Tibial nerve (tissue), 4 donors: ENCODE data around the gene TRMT1. TPM values are rescaled to one million over a fixed set of nuclear protein-coding genes. Genes with fewer than 3 reads are reported as not detected.

Source experiments
- DNase-seq, 2 donors: peaks; one replicate each; pipeline ENCODE4 v3.0.0-alpha.2; 2019; ENCODE audit warnings: low spot score in 2 of 2
- H3K27ac ChIP-seq, 4 donors: fragments of 200-600 bp; sonication (generic) in 3 of 4; one replicate each; pipeline ENCODE4 v1.5.1; 2017 to 2019; ENCODE audit warnings: mild to moderate bottlenecking in 1 of 4
- H3K27me3 ChIP-seq, 2 donors: fragments of 200-600 bp; sonication (generic) in 1 of 2; one replicate each; pipeline versions ENCODE4 v1.5.1 to v1.6.0; 2017 to 2019
- H3K36me3 ChIP-seq, 3 donors: fragments of 200-600 bp; sonication (generic); one replicate each; pipeline ENCODE4 v1.5.1; 2018 to 2019
- H3K4me1 ChIP-seq, 4 donors: fragments of 200-600 bp; sonication (generic) in 3 of 4; one replicate each; pipeline ENCODE4 v1.5.1; 2017 to 2019
- H3K4me3 ChIP-seq, 4 donors: fragments of 200-600 bp; sonication (generic) in 3 of 4; one replicate each; pipeline ENCODE4 v1.5.1; 2017 to 2019; ENCODE audit warnings: mild to moderate bottlenecking in 1 of 4, moderate library complexity in 1 of 4
- H3K9me3 ChIP-seq, 4 donors: fragments of 200-600 bp; sonication (generic) in 3 of 4; one replicate each; pipeline ENCODE4 v1.5.1; 2017 to 2019
- CTCF ChIP-seq, 5 experiments: fragments of 200-600 bp in 3 of 5; fragments of 450-650 bp in 2 of 5; sonication (generic) in 3 of 5; IDR thresholded peaks; one replicate each; pipeline ENCODE4 v1.5.1; 2016 to 2019; ENCODE audit warnings: antibody characterized with exemption in 5 of 5, mild to moderate bottlenecking in 3 of 5, moderate library complexity in 2 of 5
- EP300 ChIP-seq, 2 donors: sonication (generic); formaldehyde crosslinking; IDR thresholded peaks; one replicate each; pipeline ENCODE4 v1.6.1; 2017; ENCODE audit warnings: antibody characterized with exemption in 2 of 2, mild to moderate bottlenecking in 1 of 2
- POLR2A ChIP-seq, 2 donors: fragments of 450-650 bp; IDR thresholded peaks; one replicate each; pipeline ENCODE4 v1.6.1; 2017; ENCODE audit warnings: antibody characterized with exemption in 2 of 2, mild to moderate bottlenecking in 2 of 2, moderate library complexity in 2 of 2
- WGBS, 2 donors: methylation state at CpG; one replicate each; pipeline ENCODE4 v1.1.5; 2018; 5-methylcytosine and 5-hydroxymethylcytosine counted together
- total RNA-seq, 4 donors: library from RNA; depleted of rRNA; stranded (reverse); fragments of >200 nt; gene quantifications; one replicate each; pipeline ENCODE4 v1.1.0, GENCODE V29; 2016

Gene TRMT1
- total RNA-seq, 4 donors from 2014 or later: 38.4 to 92.7 (median 49.2) TPM

DNA sequence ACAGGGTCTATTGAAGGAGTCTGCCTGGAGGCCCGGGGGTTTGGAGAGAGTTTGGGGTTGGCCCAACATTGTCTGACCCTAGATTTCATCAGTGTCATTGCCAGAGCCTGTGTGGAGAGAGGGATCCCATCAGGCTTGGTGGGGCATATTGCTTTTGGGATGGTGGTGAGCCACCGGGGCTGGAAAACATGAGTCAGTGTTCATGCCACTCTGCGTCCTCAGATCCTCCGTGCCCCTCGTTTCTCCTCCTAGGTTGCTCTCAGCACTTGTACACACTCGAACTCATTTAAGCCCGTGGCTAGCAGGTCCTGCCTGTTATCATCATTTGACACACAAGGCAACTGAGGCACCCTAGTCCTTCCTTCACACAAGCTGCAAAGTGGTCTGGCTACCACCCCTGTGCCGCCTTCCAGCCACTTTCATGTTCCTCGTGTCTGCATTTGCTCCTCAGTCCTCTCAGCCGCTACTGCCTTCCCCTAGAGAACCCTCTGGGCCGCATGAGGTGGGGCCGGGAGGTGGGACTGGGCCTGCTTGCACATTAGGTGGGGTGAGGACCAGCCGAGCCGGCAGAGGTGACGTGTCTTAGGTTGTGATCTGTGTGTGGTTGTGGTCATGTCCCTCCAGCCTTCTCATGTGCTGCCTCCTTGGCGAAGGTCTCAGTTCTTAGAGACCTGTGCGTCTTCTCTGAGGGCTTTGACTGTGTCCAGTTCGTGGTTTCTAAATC is 5.2 kb upstream of the TRMT1 start:
- DNase-seq: no peak
- no peak for TF ChIP-seq EP300 (IDR thresholded peaks at IDR 0.05)
- no peak overlapping the region for H3K27ac ChIP-seq
- no peaks in the 10 kb centered on the region for H3K9me3 ChIP-seq
- peaks cover 0 to 13% (median 0%) of the 10 kb centered on the region in 3 donors for H3K36me3 ChIP-seq
- 83 to 84% methylated on average over 16 to 18 of the region's 18 CpGs for WGBS, 2 donors
- no peaks in the 10 kb centered on the region for H3K27me3 ChIP-seq
- H3K4me1 ChIP-seq: peaks cover 0 to 55% (median 19%) of the 10 kb centered on the region in 4 donors
- H3K4me3 ChIP-seq: no peak overlapping the region

- H3K36me3 ChIP-seq: peaks cover 0 to 5% (median 0%) of the 10 kb centered on the region in 3 donors
- no peak overlapping the region for H3K4me3 ChIP-seq
- peak overlapping the region in 1 of 4 donors; percentile 30 for H3K27ac ChIP-seq
- no peaks in the 10 kb centered on the region for H3K27me3 ChIP-seq
- no peaks in the 10 kb centered on the region for H3K9me3 ChIP-seq
- DNase-seq: no peak
- peaks cover 0 to 59% (median 23%) of the 10 kb centered on the region in 4 donors for H3K4me1 ChIP-seq
- TF ChIP-seq POLR2A (IDR thresholded peaks at IDR 0.05) (no peak), EP300 (IDR thresholded peaks at IDR 0.05) (no peak), CTCF (IDR thresholded peaks at IDR 0.05) (no peak)
- 57 to 64% methylated on average over 10 of the region's 10 CpGs for WGBS, 2 donors
Observed at GRCh38 chr19:13120817-13121216, 4.3 kb upstream of the TRMT1 start.

DNA sequence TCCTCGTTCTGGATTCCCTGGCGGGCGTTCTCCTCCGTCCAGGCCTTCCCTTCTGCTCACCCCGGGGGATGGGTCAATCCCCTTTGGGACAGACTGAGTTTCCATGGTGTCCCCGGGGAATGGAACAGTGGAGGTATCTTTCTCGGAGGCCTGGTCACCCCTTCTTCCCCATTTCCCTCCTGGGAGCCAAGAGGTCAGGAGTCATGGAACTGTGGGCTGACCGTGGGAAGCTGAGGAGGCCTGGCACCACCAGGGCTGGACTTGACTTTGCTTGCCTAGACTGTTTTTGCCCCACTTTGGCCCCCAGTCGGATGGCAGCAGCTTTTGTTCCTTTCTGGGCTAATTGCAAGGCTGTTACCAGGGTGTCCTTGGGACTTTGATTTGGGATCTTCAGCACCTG is 3.5 kb upstream of the TRMT1 start:
- Histone ChIP-seq H3K4me3 (no peak overlapping the region), H3K27me3 (no peaks in the 10 kb centered on the region), H3K4me1 (peaks cover 0 to 67% (median 26%) of the 10 kb centered on the region in 4 donors), H3K27ac (peak overlapping the region in 1 of 4 donors; percentile 35), H3K9me3 (no peaks in the 10 kb centered on the region), H3K36me3 (peaks cover 0 to 7% (median 0%) of the 10 kb centered on the region in 3 donors)
- 72 to 75% methylated on average over 8 to 9 of the region's 9 CpGs for WGBS, 2 donors
- TF ChIP-seq CTCF (IDR thresholded peaks at IDR 0.05) (no peak), EP300 (IDR thresholded peaks at IDR 0.05) (no peak), POLR2A (IDR thresholded peaks at IDR 0.05) (no peak)
- no peak for DNase-seq

GRCh38 chr19:13119627-13120026 is 3.1 kb upstream of the TRMT1 start:
- Histone ChIP-seq H3K27me3 (no peaks in the 10 kb centered on the region), H3K9me3 (no peaks in the 10 kb centered on the region), H3K27ac (peak overlapping the region in 1 of 4 donors; percentile 84), H3K4me1 (peaks cover 0 to 70% (median 26%) of the 10 kb centered on the region in 4 donors), H3K4me3 (peak overlapping the region in 1 of 4 donors; percentile 99), H3K36me3 (peaks cover 0 to 11% (median 0%) of the 10 kb centered on the region in 3 donors)
- DNase-seq: no peak
- TF ChIP-seq CTCF (IDR thresholded peaks at IDR 0.05) (no peak), POLR2A (IDR thresholded peaks at IDR 0.05) (no peak), EP300 (IDR thresholded peaks at IDR 0.05) (no peak)
- WGBS, 2 donors: 60% methylated on average over 8 of the region's 8 CpGs

GRCh38 chr19:13118424-13119193 is 2.1 kb upstream of the TRMT1 start:
- DNase-seq: no peak
- H3K36me3 ChIP-seq: peaks cover 0 to 21% (median 0%) of the 10 kb centered on the region in 3 donors
- H3K27ac ChIP-seq: peak overlapping the region in 3 of 4 donors; percentile 5 to 84 (median 75)
- H3K27me3 ChIP-seq: no peaks in the 10 kb centered on the region
- peaks cover 0 to 70% (median 26%) of the 10 kb centered on the region in 4 donors for H3K4me1 ChIP-seq
- TF ChIP-seq EP300 (IDR thresholded peaks at IDR 0.05): no peak
- peak overlapping the region; percentile 56 to 99 (median 92) for H3K4me3 ChIP-seq
- WGBS, 2 donors: 1 to 3% methylated on average over 25 to 37 of the region's 57 CpGs
- H3K9me3 ChIP-seq: no peaks in the 10 kb centered on the region
